Body of pancreas (tissue), 4 donors: ENCODE data around the gene ZXDC. TPM values are rescaled to one million over a fixed set of nuclear protein-coding genes. Genes with fewer than 3 reads are reported as not detected.

Experiments
- ATAC-seq: fragments of 150-250 bp; one replicate; pipeline ENCODE4 v1.9.1; 2016
- DNase-seq, 4 donors: peaks; one replicate each; pipeline ENCODE4 v3.0.0-alpha.2; 2019
- H3K27ac ChIP-seq, 4 donors: fragments of 200-600 bp; sonication (generic); 1 replicate in 3 of 4; 2 replicates in 1 of 4; pipeline versions ENCODE4 v1.5.1 to v1.6.1; 2016 to 2019; ENCODE audit warnings: mild to moderate bottlenecking in 1 of 4, mixed read lengths in 1 of 4, moderate library complexity in 1 of 4
- H3K27me3 ChIP-seq, 2 donors: fragments of 200-600 bp; sonication (generic); one replicate each; pipeline ENCODE4 v1.6.0; 2016; ENCODE audit warnings: mild to moderate bottlenecking in 1 of 2
- H3K36me3 ChIP-seq, 2 donors: fragments of 200-600 bp; sonication (generic); replicated peaks in 1 of 2; 2 replicates each; pipeline ENCODE4 v1.5.1; 2016; ENCODE audit warnings: low read depth in 2 of 2; ENCODE audit not compliant: insufficient read depth in 1 of 2
- H3K4me1 ChIP-seq: fragments of 200-600 bp; sonication (generic); one replicate; pipeline ENCODE4 v1.6.0; 2016
- H3K4me3 ChIP-seq, 2 donors: fragments of 200-600 bp; sonication (generic); 1 replicate in 1 of 2; 2 replicates in 1 of 2; pipeline ENCODE4 v1.5.1; 2016 to 2019
- H3K9me3 ChIP-seq, 3 donors: fragments of 200-600 bp; sonication (generic); 1 replicate in 2 of 3; 2 replicates in 1 of 3; pipeline ENCODE4 v1.5.1; 2016
- POLR2A ChIP-seq, 3 donors: fragments of 450-650 bp; IDR thresholded peaks; one replicate each; pipeline ENCODE4 v1.6.1; 2016; ENCODE audit warnings: antibody characterized with exemption in 3 of 3, mild to moderate bottlenecking in 2 of 3
- WGBS, 2 donors: methylation state at CpG; one replicate each; pipeline ENCODE4 v1.1.5; 2017; 5-methylcytosine and 5-hydroxymethylcytosine counted together
- intact Hi-C: fragments of 100-400 bp; cut with DNase I; formaldehyde crosslinking; loops from one replicate; pipeline ENCODE4 v1.15.1; 2023
- total RNA-seq, 2 donors: library from RNA; depleted of rRNA; stranded (reverse); fragments of >200 nt; gene quantifications; one replicate each; pipeline ENCODE4 v1.1.0, GENCODE V29; 2016
- TF ChIP-seq, protein P1 (sequence below), 7 experiments: fragments of 450-650 bp in 4 of 7; fragments of 200-600 bp in 3 of 7; sonication (generic) in 3 of 7; IDR thresholded peaks; one replicate each; pipeline ENCODE4 v1.5.1; 2016 to 2019; ENCODE audit warnings: antibody characterized with exemption in 7 of 7

The ZXDC gene
- total RNA-seq, 2 donors from 2014 or later: 33.9 to 39.4 TPM

DNA sequence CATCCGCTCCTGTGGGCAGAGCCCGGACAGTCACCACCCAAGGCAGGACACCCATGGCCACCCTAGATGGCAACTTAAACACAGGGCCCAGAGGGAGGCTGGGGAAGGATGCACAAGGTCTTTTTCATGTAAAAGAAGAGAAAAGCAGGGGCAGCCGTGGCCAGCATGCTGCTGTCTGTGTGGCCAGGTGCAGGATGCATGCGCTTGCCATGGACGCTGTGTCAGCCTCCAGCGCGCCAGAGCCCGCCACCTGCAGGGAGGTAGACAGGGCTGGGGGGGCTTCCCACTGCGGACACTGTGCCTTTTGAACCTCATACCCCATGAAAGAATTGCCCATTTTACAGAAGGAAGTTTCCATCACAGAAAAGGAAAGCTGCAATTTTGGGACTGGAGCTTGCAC is 23.7 kb upstream of the ZXDC start:
- no peaks in the 10 kb centered on the region for H3K4me1 ChIP-seq
- no peak overlapping the region for H3K4me3 ChIP-seq
- 81 to 87% methylated on average over 9 of the region's 9 CpGs for WGBS, 2 donors
- H3K27me3 ChIP-seq: no peaks in the 10 kb centered on the region
- no peaks in the 10 kb centered on the region for H3K9me3 ChIP-seq
- no peak for TF ChIP-seq POLR2A (IDR thresholded peaks at IDR 0.05)
- TF ChIP-seq, protein P1, sequence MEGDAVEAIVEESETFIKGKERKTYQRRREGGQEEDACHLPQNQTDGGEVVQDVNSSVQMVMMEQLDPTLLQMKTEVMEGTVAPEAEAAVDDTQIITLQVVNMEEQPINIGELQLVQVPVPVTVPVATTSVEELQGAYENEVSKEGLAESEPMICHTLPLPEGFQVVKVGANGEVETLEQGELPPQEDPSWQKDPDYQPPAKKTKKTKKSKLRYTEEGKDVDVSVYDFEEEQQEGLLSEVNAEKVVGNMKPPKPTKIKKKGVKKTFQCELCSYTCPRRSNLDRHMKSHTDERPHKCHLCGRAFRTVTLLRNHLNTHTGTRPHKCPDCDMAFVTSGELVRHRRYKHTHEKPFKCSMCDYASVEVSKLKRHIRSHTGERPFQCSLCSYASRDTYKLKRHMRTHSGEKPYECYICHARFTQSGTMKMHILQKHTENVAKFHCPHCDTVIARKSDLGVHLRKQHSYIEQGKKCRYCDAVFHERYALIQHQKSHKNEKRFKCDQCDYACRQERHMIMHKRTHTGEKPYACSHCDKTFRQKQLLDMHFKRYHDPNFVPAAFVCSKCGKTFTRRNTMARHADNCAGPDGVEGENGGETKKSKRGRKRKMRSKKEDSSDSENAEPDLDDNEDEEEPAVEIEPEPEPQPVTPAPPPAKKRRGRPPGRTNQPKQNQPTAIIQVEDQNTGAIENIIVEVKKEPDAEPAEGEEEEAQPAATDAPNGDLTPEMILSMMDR (IDR thresholded peaks at IDR 0.05): no peak
- intact Hi-C loops: no loop called here
- no peak overlapping the region for H3K27ac ChIP-seq
- no peaks in the 10 kb centered on the region for H3K36me3 ChIP-seq
- ATAC-seq (no peak), DNase-seq (no peak)

- H3K4me3 ChIP-seq: no peak overlapping the region
- intact Hi-C loops: no loop called here
- no peaks in the 10 kb centered on the region for H3K4me1 ChIP-seq
- ATAC-seq: no peak
- no peaks in the 10 kb centered on the region for H3K36me3 ChIP-seq
- TF ChIP-seq, protein P1 (IDR thresholded peaks at IDR 0.05): no peak
- TF ChIP-seq POLR2A (IDR thresholded peaks at IDR 0.05): no peak
- no peak for DNase-seq
- H3K27me3 ChIP-seq: no peaks in the 10 kb centered on the region
- WGBS, 2 donors: 70 to 79% methylated on average over 5 to 10 of the region's 10 CpGs
- H3K27ac ChIP-seq: no peak overlapping the region
- no peaks in the 10 kb centered on the region for H3K9me3 ChIP-seq
Measured at GRCh38 chr3:126498929-126499328, 23.2 kb upstream of the ZXDC start.

DNA sequence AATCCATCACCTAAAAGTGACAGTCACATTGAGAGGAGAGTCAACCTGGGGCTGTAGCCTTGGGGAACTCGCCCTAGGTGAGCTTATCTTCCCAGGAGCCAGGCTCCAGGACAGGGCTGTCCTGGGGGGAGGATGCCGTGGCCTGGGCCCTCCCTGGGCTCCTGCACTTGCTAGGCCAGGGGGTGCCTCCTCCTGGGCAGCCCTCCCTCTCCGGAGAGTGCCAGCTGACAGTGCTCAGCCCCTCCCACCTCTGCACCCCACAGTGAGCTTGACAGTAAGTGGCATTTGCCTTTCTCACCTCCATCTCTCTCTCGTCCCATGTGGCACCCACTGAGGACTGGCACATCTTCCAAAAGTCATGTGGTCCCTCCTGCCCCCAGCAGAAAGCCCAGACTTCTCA is 22.8 kb upstream of the ZXDC start:
- Histone ChIP-seq H3K27me3 (no peaks in the 10 kb centered on the region), H3K36me3 (no peaks in the 10 kb centered on the region), H3K4me3 (no peak overlapping the region), H3K4me1 (no peaks in the 10 kb centered on the region), H3K27ac (no peak overlapping the region), H3K9me3 (no peaks in the 10 kb centered on the region)
- 60 to 70% methylated on average over 2 to 4 of the region's 4 CpGs for WGBS, 2 donors
- DNase-seq (no peak), ATAC-seq (no peak)
- TF ChIP-seq, protein P1 (IDR thresholded peaks at IDR 0.05): no peak
- TF ChIP-seq POLR2A (IDR thresholded peaks at IDR 0.05): no peak
- intact Hi-C loops: no loop called here

GRCh38 chr3:126497956-126498355 is 22.3 kb upstream of the ZXDC start:
- Histone ChIP-seq H3K4me3 (no peak overlapping the region), H3K27me3 (no peaks in the 10 kb centered on the region), H3K27ac (no peak overlapping the region), H3K4me1 (no peaks in the 10 kb centered on the region), H3K36me3 (no peaks in the 10 kb centered on the region), H3K9me3 (no peaks in the 10 kb centered on the region)
- 87 to 91% methylated on average over 6 of the region's 6 CpGs for WGBS, 2 donors
- DNase-seq (no peak), ATAC-seq (no peak)
- intact Hi-C loops: no loop called here
- TF ChIP-seq POLR2A (IDR thresholded peaks at IDR 0.05): no peak

DNA sequence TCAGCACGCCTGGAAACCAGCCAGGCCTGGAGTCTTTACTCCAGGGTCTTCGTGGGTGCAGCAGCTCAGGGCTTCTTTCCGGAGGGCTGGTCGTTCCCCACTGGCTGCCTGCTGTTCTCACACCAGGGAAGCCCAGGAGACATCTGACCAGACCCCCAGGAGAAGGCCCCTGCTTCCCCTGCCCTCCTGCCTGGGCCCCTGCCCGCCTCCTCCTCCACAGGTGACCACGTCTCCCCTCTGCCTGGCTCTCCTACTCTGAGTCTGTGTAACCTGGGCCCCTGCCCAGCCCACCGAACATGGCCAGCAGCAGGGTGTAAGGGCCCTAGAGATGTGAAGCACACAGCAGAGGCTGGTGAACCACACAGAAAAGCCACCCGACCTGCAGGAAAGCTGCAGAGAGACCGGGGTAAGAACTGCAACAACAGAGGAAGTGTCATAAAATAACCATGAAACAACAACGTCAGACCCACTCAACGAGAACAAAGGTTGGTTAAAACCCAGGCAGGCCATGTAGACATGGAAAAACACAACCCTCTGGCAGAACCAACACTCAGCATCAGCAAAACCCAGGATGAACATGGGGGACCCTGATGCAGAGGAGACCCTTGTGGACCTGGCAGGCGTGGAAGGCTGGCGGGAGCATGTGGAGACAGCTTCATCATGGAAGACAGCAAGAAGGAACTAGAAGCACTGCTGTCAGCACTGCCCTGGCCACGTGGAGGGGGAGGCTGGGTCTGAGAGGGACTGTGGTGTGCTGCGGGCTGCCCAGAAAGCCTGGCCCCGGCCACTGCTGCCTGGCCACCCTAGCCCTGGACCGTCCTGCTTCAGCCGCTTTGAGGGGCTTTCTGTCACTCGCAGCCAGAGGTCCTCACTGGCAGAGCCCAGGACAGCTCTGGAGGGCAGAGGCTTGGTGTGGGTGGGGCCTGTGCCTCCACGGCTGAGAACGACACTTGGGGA is 21.5 kb upstream of the ZXDC start:
- no peak overlapping the region for H3K27ac ChIP-seq
- intact Hi-C loops: no loop called here
- ATAC-seq: no peak
- TF ChIP-seq, protein P1 (IDR thresholded peaks at IDR 0.05): no peak
- no peak for TF ChIP-seq POLR2A (IDR thresholded peaks at IDR 0.05)
- no peaks in the 10 kb centered on the region for H3K27me3 ChIP-seq
- H3K9me3 ChIP-seq: no peaks in the 10 kb centered on the region
- no peaks in the 10 kb centered on the region for H3K36me3 ChIP-seq
- no peaks in the 10 kb centered on the region for H3K4me1 ChIP-seq
- WGBS, 2 donors: 64 to 75% methylated on average over 12 to 20 of the region's 21 CpGs
- H3K4me3 ChIP-seq: no peak overlapping the region
- DNase-seq: no peak
